DOHH2 (cell line): ENCODE measurements around the gene ATR.

Experiments used
- EZH2phosphoT487 ChIP-seq: fragments of 200-600 bp; sonication (generic); IDR thresholded peaks from 2 replicates; pipeline ENCODE4 v1.6.1; 2017; ENCODE audit warnings: borderline replicate concordance, mild to moderate bottlenecking, antibody characterized with exemption, low read length, moderate library complexity, mixed read lengths
- TF ChIP-seq, protein P1 (sequence below): fragments of 200-600 bp; sonication (generic); IDR thresholded peaks from one replicate; pipeline ENCODE4 v1.5.1; 2014; ENCODE audit warnings: antibody characterized with exemption, mild to moderate bottlenecking, low read depth, low read length; ENCODE audit not compliant: poor library complexity, severe bottlenecking

GRCh38 chr3:142418926-142419592 is 159.5 kb downstream of the ATR start:
- TF ChIP-seq, protein P1, sequence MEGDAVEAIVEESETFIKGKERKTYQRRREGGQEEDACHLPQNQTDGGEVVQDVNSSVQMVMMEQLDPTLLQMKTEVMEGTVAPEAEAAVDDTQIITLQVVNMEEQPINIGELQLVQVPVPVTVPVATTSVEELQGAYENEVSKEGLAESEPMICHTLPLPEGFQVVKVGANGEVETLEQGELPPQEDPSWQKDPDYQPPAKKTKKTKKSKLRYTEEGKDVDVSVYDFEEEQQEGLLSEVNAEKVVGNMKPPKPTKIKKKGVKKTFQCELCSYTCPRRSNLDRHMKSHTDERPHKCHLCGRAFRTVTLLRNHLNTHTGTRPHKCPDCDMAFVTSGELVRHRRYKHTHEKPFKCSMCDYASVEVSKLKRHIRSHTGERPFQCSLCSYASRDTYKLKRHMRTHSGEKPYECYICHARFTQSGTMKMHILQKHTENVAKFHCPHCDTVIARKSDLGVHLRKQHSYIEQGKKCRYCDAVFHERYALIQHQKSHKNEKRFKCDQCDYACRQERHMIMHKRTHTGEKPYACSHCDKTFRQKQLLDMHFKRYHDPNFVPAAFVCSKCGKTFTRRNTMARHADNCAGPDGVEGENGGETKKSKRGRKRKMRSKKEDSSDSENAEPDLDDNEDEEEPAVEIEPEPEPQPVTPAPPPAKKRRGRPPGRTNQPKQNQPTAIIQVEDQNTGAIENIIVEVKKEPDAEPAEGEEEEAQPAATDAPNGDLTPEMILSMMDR = no peak
- TF ChIP-seq EZH2phosphoT487 = no peak
